ENCODE measurements around the gene RAB27A. TPM values are rescaled to one million over a fixed set of nuclear protein-coding genes. Genes with fewer than 3 reads are reported as not detected.

Gene RAB27A
- total RNA-seq, 4 donors from 2014 or later = 1.1 to 3.2 (median 1.8) TPM

GRCh38 chr15:55327387-55327786 lies 37.8 kb upstream of the RAB27A start:
- H3K36me3 ChIP-seq = peaks cover 0 to 5% of the 10 kb centered on the region in 2 donors
- in situ Hi-C loops (cut with MboI; ENCODE audit: low sequenced_read_pairs in 4 of 4) = no loop called here

GRCh38 chr15:55322467-55322866 lies 32.9 kb upstream of the RAB27A start:
- Histone ChIP-seq H3K4me1 (peaks cover 12 to 16% of the 10 kb centered on the region in 2 donors), H3K27ac (no peak overlapping the region), H3K27me3 (no peaks in the 10 kb centered on the region), H3K9me3 (no peaks in the 10 kb centered on the region), H3K36me3 (peaks cover 0 to 5% of the 10 kb centered on the region in 2 donors), H3K4me3 (no peak overlapping the region)
- intact Hi-C loops (cut with DNase I; ENCODE audit: low total_unique reads) (no loop called here), in situ Hi-C loops (cut with MboI; ENCODE audit: low sequenced_read_pairs in 4 of 4) (loop anchor here in 1 of 4 donors (25.0 kb wide), 1 partner anchor 90 kb away; the partner anchor contains the start of genes CCPG1 and PIERCE2)
- ATAC-seq = no peak
- TF ChIP-seq CTCF (IDR thresholded peaks at IDR 0.05 in 4 of 5, conservative IDR thresholded peaks at IDR 0.05 in 1 of 5) (no peak), POLR2A (IDR thresholded peaks at IDR 0.05) (no peak)
- DNase-seq = no peak

More at GRCh38 chr15:55327387-55327786, 37.8 kb upstream of the RAB27A start:
- Histone ChIP-seq H3K4me3 (no peak overlapping the region), H3K27me3 (no peaks in the 10 kb centered on the region), H3K4me1 (no peaks in the 10 kb centered on the region), H3K27ac (no peak overlapping the region), H3K9me3 (no peaks in the 10 kb centered on the region)
- DNase-seq (no peak), ATAC-seq (no peak)
- TF ChIP-seq POLR2A (IDR thresholded peaks at IDR 0.05) (no peak), CTCF (IDR thresholded peaks at IDR 0.05 in 4 of 5, conservative IDR thresholded peaks at IDR 0.05 in 1 of 5) (no peak)
- intact Hi-C loops (cut with DNase I; ENCODE audit: low total_unique reads) = no loop called here

GRCh38 chr15:55320963-55321362 lies 31.4 kb upstream of the RAB27A start:
- ATAC-seq (no peak), DNase-seq (no peak)
- Histone ChIP-seq H3K36me3 (peaks cover 0 to 5% of the 10 kb centered on the region in 2 donors), H3K27me3 (no peaks in the 10 kb centered on the region), H3K9me3 (no peaks in the 10 kb centered on the region), H3K4me1 (peaks cover 17 to 25% of the 10 kb centered on the region in 2 donors), H3K27ac (no peak overlapping the region), H3K4me3 (no peak overlapping the region)
- intact Hi-C loops (cut with DNase I; ENCODE audit: low total_unique reads) = no loop called here
- in situ Hi-C loops (cut with MboI; ENCODE audit: low sequenced_read_pairs in 4 of 4) = loop anchor here in 1 of 4 donors (25.0 kb wide), 1 partner anchor 91 kb away; the partner anchor contains the start of genes CCPG1 and PIERCE2
- no peak for TF ChIP-seq POLR2A (IDR thresholded peaks at IDR 0.05)
- TF ChIP-seq CTCF (IDR thresholded peaks at IDR 0.05 in 4 of 5, conservative IDR thresholded peaks at IDR 0.05 in 1 of 5) = no peak

- Histone ChIP-seq H3K36me3 (no peaks in the 10 kb centered on the region), H3K4me3 (no peak overlapping the region), H3K4me1 (peaks cover 17 to 25% of the 10 kb centered on the region in 2 donors), H3K9me3 (no peaks in the 10 kb centered on the region), H3K27ac (no peak overlapping the region), H3K27me3 (no peaks in the 10 kb centered on the region)
- ATAC-seq (no peak), DNase-seq (no peak)
- in situ Hi-C loops (cut with MboI; ENCODE audit: low sequenced_read_pairs in 4 of 4) (loop anchor here in 1 of 4 donors (25.0 kb wide), 1 partner anchor 92 kb away; the partner anchor contains the start of genes CCPG1 and PIERCE2), intact Hi-C loops (cut with DNase I; ENCODE audit: low total_unique reads) (no loop called here)
- TF ChIP-seq POLR2A (IDR thresholded peaks at IDR 0.05) (no peak), CTCF (IDR thresholded peaks at IDR 0.05 in 4 of 5, conservative IDR thresholded peaks at IDR 0.05 in 1 of 5) (no peak)
These were observed 30.6 kb upstream of the RAB27A start for GRCh38 chr15:55320238-55320550.

Measured in gastrocnemius medialis (tissue), 4 donors.